H1 (cell line): Measurements from ENCODE around the gene NAGS. TPM values are rescaled to one million over a fixed set of nuclear protein-coding genes. Genes with fewer than 3 reads are reported as not detected.

ENCODE experiments used
- RAD21 ChIP-seq, 2 experiments: IDR thresholded peaks in 1 of 2; conservative IDR thresholded peaks in 1 of 2; 2 replicates each; pipeline ENCODE4 v1.6.1; 2011; ENCODE audit warnings: low read depth in 2 of 2, low read length in 2 of 2, improper control_type of control experiment in 1 of 2, inconsistent platforms in 1 of 2, mild to moderate bottlenecking in 1 of 2, moderate library complexity in 1 of 2
- polyA plus RNA-seq, 7 experiments: library from polyadenylated mRNA; depleted of rRNA in 3 of 7; stranded (reverse) in 5 of 7; unstranded in 2 of 7; fragments of >200 nt in 5 of 7; fragments of 200-250 nt in 2 of 7; gene quantifications; 1 replicate in 5 of 7; 2 replicates in 1 of 7; 4 replicates in 1 of 7; pipeline versions ENCODE4 v1.2.1 to v1.2.3, GENCODE V29; 2011 to 2013; ENCODE audit warnings: missing spikeins in 2 of 7, mixed read lengths in 2 of 7
- total RNA-seq: library from RNA; stranded (reverse); fragmentation: NEBNext Ultra II Directional; extraction: Animal tissue kit (Norgen Biotek cat#: 25700); gene quantifications from 2 replicates; pipeline ENCODE4 v1.2.1, GENCODE V29; 2021

Gene NAGS
- total and polyA plus RNA-seq, 2 of the 8 experiments (the other 6 are each of a cell fraction or from before 2014, with no cell fraction given), result 4.0 to 5.1 TPM

GRCh38 chr17:44008205-44008909 is 3.9 kb downstream of the NAGS start (continued):
- no peak; a peak in 1 of 4 replicates for TF ChIP-seq RAD21 (IDR thresholded peaks at IDR 0.05 in 1 of 2, conservative IDR thresholded peaks at IDR 0.05 in 1 of 2; ENCODE audit: low read depth in 2 of 2, low read length in 2 of 2)
